NB4 (cell line): ENCODE measurements around the gene CDH22.

Experiments used
- DNase-seq: peaks from one replicate; pipeline ENCODE4 v3.0.0; 2010; ENCODE audit warnings: low read depth
- H3K4me3 ChIP-seq: one replicate; pipeline ENCODE4 v1.5.1; 2011; ENCODE audit warnings: mild to moderate bottlenecking, low read depth, low read length, moderate library complexity
- MYC ChIP-seq: IDR thresholded peaks from 2 replicates; pipeline ENCODE4 v1.6.1; 2011; ENCODE audit warnings: low read depth, low read length
- POLR2A ChIP-seq: IDR thresholded peaks from 2 replicates; pipeline ENCODE4 v1.6.1; 2011; ENCODE audit warnings: mild to moderate bottlenecking; ENCODE audit not compliant: insufficient read length; ENCODE audit errors: extremely low read depth
- TF ChIP-seq, protein P1 (sequence below): IDR thresholded peaks from 2 replicates; pipeline ENCODE4 v1.6.1; 2011; ENCODE audit warnings: low read depth, low read length
- TF ChIP-seq, protein P2 (sequence below): IDR thresholded peaks from one replicate; pipeline ENCODE4 v1.5.1; 2012; ENCODE audit warnings: low read depth, low read length

The CDH22 gene, protein sequence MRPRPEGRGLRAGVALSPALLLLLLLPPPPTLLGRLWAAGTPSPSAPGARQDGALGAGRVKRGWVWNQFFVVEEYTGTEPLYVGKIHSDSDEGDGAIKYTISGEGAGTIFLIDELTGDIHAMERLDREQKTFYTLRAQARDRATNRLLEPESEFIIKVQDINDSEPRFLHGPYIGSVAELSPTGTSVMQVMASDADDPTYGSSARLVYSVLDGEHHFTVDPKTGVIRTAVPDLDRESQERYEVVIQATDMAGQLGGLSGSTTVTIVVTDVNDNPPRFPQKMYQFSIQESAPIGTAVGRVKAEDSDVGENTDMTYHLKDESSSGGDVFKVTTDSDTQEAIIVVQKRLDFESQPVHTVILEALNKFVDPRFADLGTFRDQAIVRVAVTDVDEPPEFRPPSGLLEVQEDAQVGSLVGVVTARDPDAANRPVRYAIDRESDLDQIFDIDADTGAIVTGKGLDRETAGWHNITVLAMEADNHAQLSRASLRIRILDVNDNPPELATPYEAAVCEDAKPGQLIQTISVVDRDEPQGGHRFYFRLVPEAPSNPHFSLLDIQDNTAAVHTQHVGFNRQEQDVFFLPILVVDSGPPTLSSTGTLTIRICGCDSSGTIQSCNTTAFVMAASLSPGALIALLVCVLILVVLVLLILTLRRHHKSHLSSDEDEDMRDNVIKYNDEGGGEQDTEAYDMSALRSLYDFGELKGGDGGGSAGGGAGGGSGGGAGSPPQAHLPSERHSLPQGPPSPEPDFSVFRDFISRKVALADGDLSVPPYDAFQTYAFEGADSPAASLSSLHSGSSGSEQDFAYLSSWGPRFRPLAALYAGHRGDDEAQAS

DNA sequence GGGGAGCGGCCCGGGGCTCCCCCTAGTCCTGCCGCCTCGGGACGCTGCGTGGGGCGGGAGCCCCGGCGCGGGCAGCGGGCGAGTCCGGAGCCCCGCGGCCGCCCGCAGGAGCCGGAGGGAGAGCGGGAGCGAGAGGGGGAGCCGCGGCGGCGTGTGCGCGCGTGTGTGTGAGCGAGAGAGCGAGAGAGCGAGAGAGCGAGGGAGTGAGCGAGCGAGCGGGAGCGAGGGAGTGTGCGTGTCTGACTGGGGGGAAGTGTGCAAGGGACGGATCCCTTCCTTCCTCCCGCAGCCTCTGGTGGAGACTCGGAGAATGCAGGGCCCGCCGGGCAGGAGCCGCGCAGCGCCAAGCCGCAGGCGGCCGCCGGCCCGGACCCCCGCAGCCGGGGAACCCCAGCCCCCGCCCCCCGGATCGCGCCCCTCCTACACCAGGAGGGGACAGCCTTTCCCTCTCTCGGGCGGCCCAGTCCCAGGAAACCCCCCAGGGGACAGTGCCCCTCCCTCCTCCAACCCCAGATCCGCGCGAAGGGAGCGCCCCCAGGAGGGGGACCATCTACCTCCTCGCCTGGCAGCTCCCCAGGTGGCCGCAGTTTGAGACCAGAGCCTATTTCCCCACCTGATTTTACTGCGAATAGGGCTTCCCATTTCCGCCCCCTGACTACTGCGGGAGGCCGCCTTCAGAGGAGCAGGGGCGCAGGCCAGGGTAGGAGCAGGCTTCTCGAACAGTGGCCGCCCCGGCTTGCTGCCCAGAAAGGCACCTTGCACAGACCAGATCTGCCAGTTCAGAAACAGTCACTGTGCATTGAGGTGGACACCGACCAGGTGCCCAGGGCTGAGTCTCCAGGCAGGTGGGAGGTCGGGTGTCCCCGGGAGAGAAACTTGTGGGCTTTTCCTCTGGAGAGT, at the start of gene CDH22:
TSS of gene CDH22 (minus strand) at position 241 of the 900 bp plus-strand sequence. CDS start 57,204 bp downstream, outside the sequence.
- H3K4me3 ChIP-seq: no peak within 1 kb of the TSS
- TF ChIP-seq, protein P1, sequence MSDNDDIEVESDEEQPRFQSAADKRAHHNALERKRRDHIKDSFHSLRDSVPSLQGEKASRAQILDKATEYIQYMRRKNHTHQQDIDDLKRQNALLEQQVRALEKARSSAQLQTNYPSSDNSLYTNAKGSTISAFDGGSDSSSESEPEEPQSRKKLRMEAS: no peak
- no peak for TF ChIP-seq POLR2A
- TF ChIP-seq, protein P2, sequence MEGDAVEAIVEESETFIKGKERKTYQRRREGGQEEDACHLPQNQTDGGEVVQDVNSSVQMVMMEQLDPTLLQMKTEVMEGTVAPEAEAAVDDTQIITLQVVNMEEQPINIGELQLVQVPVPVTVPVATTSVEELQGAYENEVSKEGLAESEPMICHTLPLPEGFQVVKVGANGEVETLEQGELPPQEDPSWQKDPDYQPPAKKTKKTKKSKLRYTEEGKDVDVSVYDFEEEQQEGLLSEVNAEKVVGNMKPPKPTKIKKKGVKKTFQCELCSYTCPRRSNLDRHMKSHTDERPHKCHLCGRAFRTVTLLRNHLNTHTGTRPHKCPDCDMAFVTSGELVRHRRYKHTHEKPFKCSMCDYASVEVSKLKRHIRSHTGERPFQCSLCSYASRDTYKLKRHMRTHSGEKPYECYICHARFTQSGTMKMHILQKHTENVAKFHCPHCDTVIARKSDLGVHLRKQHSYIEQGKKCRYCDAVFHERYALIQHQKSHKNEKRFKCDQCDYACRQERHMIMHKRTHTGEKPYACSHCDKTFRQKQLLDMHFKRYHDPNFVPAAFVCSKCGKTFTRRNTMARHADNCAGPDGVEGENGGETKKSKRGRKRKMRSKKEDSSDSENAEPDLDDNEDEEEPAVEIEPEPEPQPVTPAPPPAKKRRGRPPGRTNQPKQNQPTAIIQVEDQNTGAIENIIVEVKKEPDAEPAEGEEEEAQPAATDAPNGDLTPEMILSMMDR: no peak
- TF ChIP-seq MYC: no peak
- DNase-seq: peak; percentile 60

DNA sequence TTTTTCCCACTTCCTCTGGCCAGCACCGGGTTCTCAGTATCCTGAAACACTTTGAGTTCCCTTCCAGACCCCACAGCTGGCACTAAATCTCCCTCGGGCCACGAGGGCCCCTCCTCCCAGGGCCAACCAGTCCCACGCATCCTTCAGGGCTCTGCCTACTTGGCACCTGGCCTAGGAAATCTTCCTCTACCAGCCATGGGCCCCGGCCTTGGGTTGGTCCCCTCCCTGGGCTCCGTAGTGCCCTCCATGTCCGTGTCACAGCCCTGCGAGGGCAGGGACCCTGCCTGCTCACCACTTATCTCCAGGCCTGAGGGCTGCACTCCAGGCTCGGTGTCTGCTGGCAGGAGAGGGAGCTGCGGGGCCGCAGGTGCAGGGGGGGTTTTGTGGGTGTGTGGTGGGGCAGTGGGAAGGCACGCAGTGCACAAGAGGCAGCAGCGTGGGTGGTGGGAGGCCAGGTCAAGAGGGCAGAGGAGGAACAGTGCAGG, 48.8 kb upstream of the CDH22 start:
- TF ChIP-seq, protein P2: no peak
- TF ChIP-seq POLR2A (no peak), MYC (no peak)
- TF ChIP-seq, protein P1: no peak
- no peak overlapping the region for H3K4me3 ChIP-seq
- no peak for DNase-seq

DNA sequence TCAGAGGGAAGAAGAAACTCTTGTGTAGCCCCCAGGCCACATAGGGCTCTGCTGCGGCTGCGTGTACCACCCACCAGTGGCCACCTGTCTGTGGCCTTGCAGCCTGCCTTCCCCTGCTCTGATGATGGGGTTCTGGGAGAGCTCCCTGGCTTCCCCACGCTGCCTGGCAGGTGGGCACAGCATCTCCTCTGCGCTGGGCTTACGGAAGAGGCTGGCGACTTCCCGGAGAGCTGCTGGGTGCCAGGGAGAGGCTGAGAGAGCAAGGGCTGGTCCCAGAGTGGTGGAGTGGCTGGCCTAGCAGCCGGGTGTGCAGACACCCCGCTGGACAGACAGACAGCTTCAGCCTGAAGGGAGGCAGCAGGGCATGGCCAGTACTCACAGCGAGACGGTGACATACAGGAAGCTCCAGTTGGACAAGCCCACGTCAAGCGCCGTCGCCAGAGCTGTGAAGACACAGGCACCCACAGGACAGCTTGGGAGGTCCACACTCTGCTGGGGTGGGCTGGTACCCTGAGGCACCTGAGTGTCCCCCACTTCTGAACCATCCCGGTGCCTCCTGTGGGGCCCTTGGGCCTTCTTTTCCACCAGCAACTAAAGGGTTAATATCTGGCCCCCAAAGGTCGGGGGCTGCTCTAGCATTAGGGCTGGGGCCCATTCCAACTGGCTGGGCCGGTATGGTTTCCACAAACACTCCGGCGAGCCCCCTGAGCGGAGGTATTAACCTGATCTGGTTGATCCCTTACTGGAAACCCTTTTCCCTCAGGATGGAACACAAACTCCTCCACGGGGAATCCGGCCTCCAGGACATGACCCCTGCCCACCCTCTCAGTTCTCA, 48.1 kb upstream of the CDH22 start:
- no peak for DNase-seq
- TF ChIP-seq, protein P1: no peak
- H3K4me3 ChIP-seq: no peak overlapping the region

DNA sequence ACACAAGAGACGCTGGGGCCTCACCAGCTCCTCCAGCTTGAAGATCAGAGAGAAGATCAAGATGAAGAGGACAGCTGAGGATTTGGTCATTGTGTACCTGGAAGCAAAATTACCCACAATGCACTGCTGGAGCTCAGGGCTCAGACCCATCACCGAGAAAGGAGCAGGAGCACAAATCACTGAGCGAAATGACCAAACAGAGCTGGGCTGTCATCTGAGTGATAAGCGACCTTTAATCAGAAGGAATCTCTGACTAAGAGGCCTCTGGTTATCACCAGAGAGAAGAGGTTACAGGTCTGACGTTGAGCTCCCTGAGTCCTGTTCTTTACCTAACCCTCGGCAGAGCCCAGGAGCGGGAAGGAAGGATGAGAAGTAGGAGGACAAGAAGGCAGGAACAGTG, 47.5 kb upstream of the CDH22 start:
- TF ChIP-seq POLR2A (no peak), MYC (no peak)
- TF ChIP-seq, protein P2: no peak
- TF ChIP-seq, protein P1: no peak
- no peak for DNase-seq
- no peak overlapping the region for H3K4me3 ChIP-seq

DNA sequence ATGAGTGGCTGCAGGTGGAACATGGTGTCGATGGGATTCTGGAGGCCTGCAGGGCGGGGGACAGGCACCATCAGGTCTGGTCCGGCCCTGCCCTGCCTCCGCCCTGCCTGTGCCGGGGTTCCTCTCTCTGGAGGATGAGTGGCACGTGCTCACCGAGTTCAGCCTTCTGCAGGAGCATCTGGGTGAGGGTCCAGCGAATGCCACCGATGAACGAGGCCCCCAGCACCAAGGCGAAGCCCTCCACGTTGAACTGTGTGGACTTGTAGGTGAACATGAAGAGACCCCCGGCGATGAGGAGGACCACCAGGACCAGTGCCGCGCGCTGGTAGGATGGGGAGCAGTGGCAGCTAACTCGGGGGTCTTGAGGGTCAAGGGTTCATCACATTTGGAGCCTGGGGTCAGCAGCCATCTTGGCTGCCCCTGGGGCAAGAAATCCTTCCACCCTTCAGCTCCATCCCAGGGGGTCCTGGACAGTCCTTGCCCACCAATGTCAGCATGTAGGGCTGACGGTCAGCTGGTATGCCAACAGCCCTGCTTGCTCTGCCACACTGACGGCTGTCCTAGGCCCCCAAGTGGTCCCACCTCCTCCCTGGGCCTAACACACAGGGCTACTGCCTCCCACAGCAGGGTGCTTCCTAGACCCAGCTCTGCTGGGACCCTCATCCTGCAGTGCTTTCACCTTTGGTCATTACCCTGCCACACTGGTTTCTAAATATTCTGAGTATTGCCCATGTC, 46.8 kb upstream of the CDH22 start:
- TF ChIP-seq MYC: no peak
- TF ChIP-seq, protein P1: no peak
- TF ChIP-seq, protein P2: no peak
- no peak for TF ChIP-seq POLR2A
- no peak for DNase-seq
- no peak overlapping the region for H3K4me3 ChIP-seq
